GM11168 (cell line): ENCODE measurements around the gene BRIX1.
"Not testable (repeated sequence)": the region's sequence is repeated elsewhere in the genome, so short reads cannot be mapped to it uniquely, and the experiment has no call there.

Experiments
- in situ Hi-C: fragments of 300-500 bp; cut with MboI; formaldehyde crosslinking; loops from one replicate; pipeline ENCODE4 v1.12.0; 2022; ENCODE audit warnings: low sequenced_read_pairs; ENCODE audit not compliant: unreplicated experiment

Gene BRIX1

GRCh38 chr5:34944460-34945047, 29.0 kb downstream of the BRIX1 start:
- in situ Hi-C loops = no loop called here

DNA sequence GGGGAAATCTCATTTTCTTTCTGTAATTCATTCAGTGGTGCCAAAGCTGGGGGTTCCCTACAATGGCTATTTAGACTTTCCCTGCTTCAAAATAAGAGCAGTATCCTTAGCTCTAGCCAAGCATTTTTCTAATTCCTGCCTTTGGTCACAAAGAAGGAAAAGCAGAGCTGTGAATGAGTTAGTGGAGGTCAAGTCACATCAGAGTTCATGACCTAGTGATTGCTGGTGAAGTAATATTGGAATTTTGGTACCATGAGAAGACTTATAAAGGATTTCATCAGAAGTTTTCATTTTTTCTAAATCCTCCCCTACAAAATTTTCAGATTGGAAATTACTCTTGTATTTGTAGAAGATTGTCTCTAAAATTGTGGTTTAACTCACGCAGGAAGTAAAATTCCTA, 41.8 kb downstream of the BRIX1 start:
- in situ Hi-C loops = loop anchor here (5.0 kb wide), 1 partner anchor 45 kb away; no protein-coding TSS in a partner anchor

- in situ Hi-C loops = loop anchor here (5.0 kb wide), 1 partner anchor 44 kb away; no protein-coding TSS in a partner anchor
Observed at GRCh38 chr5:34957857-34958690, 42.6 kb downstream of the BRIX1 start.

DNA sequence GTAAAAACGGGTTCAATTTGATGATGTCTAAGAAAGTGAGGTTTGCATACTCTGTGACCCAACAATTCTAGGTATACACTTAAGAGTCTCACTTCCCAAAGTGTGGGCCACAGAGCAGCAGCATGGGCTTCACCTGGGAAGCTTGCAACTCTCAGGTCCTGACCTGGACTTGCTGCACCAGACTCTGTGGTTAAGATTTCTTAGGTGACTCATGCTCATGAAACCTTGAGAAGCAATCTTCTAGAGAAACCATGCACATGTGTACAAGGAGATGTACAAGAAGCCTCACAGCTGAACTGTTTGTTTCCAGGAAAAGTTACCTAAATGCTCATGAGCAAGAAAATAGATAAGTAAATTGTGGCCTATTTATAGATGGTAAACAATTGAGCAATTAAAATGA, 43.8 kb downstream of the BRIX1 start:
- in situ Hi-C loops = loop anchor here (5.0 kb wide), 1 partner anchor 43 kb away; no protein-coding TSS in a partner anchor

DNA sequence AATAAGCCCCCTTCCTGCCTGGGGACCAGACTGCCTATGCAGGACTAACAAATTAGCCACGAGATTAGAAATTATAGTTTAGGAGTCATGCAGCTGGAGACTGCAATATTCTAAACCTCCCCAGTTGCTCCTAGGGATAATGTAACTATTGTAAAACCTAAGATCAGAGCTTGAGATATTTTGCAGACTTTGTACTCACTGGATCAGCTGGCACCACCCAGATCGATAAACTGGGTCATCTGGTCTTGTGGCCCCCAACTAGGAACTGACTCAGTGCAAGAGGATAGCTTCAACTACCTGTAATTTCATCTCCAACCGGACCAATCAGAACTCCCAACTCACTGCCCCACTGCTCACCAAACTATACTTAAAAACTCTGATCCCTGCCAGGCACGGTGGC, 52.0 kb downstream of the BRIX1 start:
- in situ Hi-C loops = no loop called here

GRCh38 chr5:34968258-34968657, 52.7 kb downstream of the BRIX1 start:
- in situ Hi-C loops = no loop called here

- in situ Hi-C loops = no loop called here
Observed at GRCh38 chr5:34970552-34970951, 55.0 kb downstream of the BRIX1 start.

DNA sequence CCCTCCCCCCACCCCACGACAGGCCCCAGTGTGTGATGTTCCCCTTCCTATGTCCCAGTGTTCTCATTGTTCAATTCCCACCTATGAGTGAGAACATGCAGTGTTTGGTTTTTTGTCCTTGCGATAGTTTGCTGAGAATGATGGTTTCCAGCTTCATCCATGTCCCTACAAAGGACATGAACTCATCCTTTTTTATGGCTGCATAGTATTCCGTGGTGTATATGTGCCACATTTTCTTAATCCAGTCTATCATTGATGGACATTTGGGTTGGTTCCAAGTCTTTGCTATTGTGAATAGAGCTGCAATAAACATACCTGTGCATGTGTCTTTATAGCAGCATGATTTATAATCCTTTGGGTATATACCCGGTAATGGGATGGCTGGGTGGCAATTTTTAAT, 56.1 kb downstream of the BRIX1 start:
- in situ Hi-C loops = not testable (repeated sequence)
